Cardiac muscle cell (in vitro differentiated cells and primary cell): ENCODE results near the gene DNAH11. TPM values are rescaled to one million over a fixed set of nuclear protein-coding genes. Genes with fewer than 3 reads are reported as not detected.

Source experiments
- DNase-seq, 2 donors: peaks; one replicate each; pipeline versions ENCODE4 v3.0.0 to v3.0.0-alpha.2; 2010 to 2017; ENCODE audit warnings: low read depth in 1 of 2, low spot score in 1 of 2
- H3K27ac ChIP-seq: fragments of 200-600 bp; sonication (generic); 2 replicates; pipeline ENCODE4 v1.5.1; 2016
- H3K27me3 ChIP-seq: fragments of 200-600 bp; sonication (generic); 2 replicates; pipeline ENCODE4 v1.6.0; 2016; ENCODE audit warnings: control low read depth
- H3K36me3 ChIP-seq: fragments of 200-600 bp; sonication (generic); 2 replicates; pipeline ENCODE4 v1.5.1; 2016; ENCODE audit warnings: control low read depth
- H3K4me1 ChIP-seq: fragments of 200-600 bp; sonication (generic); 2 replicates; pipeline ENCODE4 v1.8.1; 2017; ENCODE audit warnings: low read depth, mild to moderate bottlenecking, mixed run types
- H3K4me3 ChIP-seq: fragments of 200-600 bp; sonication (generic); 2 replicates; pipeline ENCODE4 v1.5.1; 2016; ENCODE audit warnings: mild to moderate bottlenecking
- H3K9me3 ChIP-seq: fragments of 200-600 bp; sonication (generic); 2 replicates; pipeline ENCODE4 v1.5.1; 2017; ENCODE audit warnings: low read depth, mild to moderate bottlenecking, control low read depth
- CTCF ChIP-seq: IDR thresholded peaks from 2 replicates; pipeline ENCODE4 v1.5.1; 2012; ENCODE audit warnings: low read depth, mild to moderate bottlenecking, low read length
- polyA plus RNA-seq: library from polyadenylated mRNA; unstranded; fragments of >200 nt; fragmentation: Nextera tagmentation; extraction: Ambion mirVana; gene quantifications from 2 replicates; pipeline ENCODE4 v1.2.1, GENCODE V29; 2016
- total RNA-seq: library from RNA; depleted of rRNA; stranded (reverse); fragments of >200 nt; gene quantifications from 2 replicates; pipeline ENCODE4 v1.2.3, GENCODE V29; 2016

Gene DNAH11
- total and polyA plus RNA-seq, 2 experiments from 2014 or later: 0.60 to 1.9 TPM

GRCh38 chr7:21887779-21888178 lies 344.9 kb downstream of the DNAH11 start:
- Histone ChIP-seq H3K4me1 (no peaks in the 10 kb centered on the region), H3K9me3 (no peaks in the 10 kb centered on the region), H3K27ac (no peak overlapping the region)

GRCh38 chr7:21891291-21891690 lies 348.5 kb downstream of the DNAH11 start:
- H3K9me3 ChIP-seq: no peaks in the 10 kb centered on the region
- H3K27ac ChIP-seq: no peak overlapping the region
- no peaks in the 10 kb centered on the region for H3K36me3 ChIP-seq
- no peak for DNase-seq
- no peak overlapping the region for H3K4me3 ChIP-seq
- no peaks in the 10 kb centered on the region for H3K4me1 ChIP-seq
- TF ChIP-seq CTCF: no peak
- no peaks in the 10 kb centered on the region for H3K27me3 ChIP-seq

More at GRCh38 chr7:21887779-21888178, 344.9 kb downstream of the DNAH11 start:
- no peaks in the 10 kb centered on the region for H3K27me3 ChIP-seq
- H3K4me3 ChIP-seq: no peak overlapping the region
- TF ChIP-seq CTCF: no peak
- no peak for DNase-seq
- H3K36me3 ChIP-seq: no peaks in the 10 kb centered on the region

GRCh38 chr7:21893401-21893800 lies 350.6 kb downstream of the DNAH11 start:
- H3K36me3 ChIP-seq: no peaks in the 10 kb centered on the region
- DNase-seq: no peak
- TF ChIP-seq CTCF: no peak
- no peak overlapping the region for H3K4me3 ChIP-seq
- H3K4me1 ChIP-seq: no peaks in the 10 kb centered on the region
- no peak overlapping the region for H3K27ac ChIP-seq
- H3K27me3 ChIP-seq: no peaks in the 10 kb centered on the region
- H3K9me3 ChIP-seq: no peaks in the 10 kb centered on the region

GRCh38 chr7:21898265-21898930 lies 355.6 kb downstream of the DNAH11 start:
- TF ChIP-seq CTCF: no peak
- DNase-seq: no peak
- Histone ChIP-seq H3K27me3 (no peaks in the 10 kb centered on the region), H3K27ac (no peak overlapping the region), H3K4me3 (no peak overlapping the region), H3K4me1 (no peaks in the 10 kb centered on the region), H3K36me3 (peaks cover 5% of the 10 kb centered on the region), H3K9me3 (no peaks in the 10 kb centered on the region)

- DNase-seq: peak in 1 of 2 donors; percentile 37
- Histone ChIP-seq H3K4me3 (no peak overlapping the region), H3K27ac (no peak overlapping the region), H3K9me3 (no peaks in the 10 kb centered on the region), H3K36me3 (peaks cover 8% of the 10 kb centered on the region), H3K4me1 (no peaks in the 10 kb centered on the region), H3K27me3 (no peaks in the 10 kb centered on the region)
- TF ChIP-seq CTCF: no peak
Measured at GRCh38 chr7:21902240-21902639, 359.4 kb downstream of the DNAH11 start.
